Measurements from ENCODE around the gene CFAP251. TPM values are rescaled to one million over a fixed set of nuclear protein-coding genes. Genes with fewer than 3 reads are reported as not detected.

Gene CFAP251
- total RNA-seq, 1 experiment from 2014 or later, result 0.81 TPM

DNA sequence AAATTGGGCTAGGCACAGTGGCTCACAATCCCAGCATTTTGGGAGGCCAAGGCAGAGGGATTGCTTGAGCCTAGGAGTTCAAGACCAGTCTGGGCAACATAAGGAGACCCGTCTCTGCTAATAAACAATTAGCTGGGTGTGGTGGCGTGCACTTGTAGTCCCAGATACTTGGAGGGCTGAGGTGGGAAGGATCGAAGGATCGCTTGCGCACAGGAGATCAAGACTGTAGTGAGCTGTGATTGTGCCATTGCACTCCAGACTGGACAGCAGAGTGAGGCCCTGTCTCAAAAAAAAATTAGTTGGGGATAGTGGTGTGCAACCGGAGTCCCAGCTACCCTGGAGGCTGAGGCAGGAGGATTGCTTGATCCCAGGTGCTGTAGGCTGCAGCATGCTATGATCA is 64.6 kb downstream of the CFAP251 start:
- H3K27me3 ChIP-seq (ENCODE audit: insufficient read depth, low read length), result no peaks in the 10 kb centered on the region
- H2BK12ac ChIP-seq (ENCODE audit: insufficient read length, low read depth, low read length), result no peak overlapping the region
- H3K9me3 ChIP-seq (ENCODE audit: control insufficient read depth, low read depth, low read length), result no peaks in the 10 kb centered on the region
- no peaks in the 10 kb centered on the region for H3K23me2 ChIP-seq (ENCODE audit: insufficient read length, low read depth, low read length, poor library complexity, severe bottlenecking)
- H2BK5ac ChIP-seq (ENCODE audit: insufficient read length, low read length), result no peak overlapping the region
- H3K27ac Mint-ChIP-seq, result no peak overlapping the region; a peak in 1 of 7 replicates
- no peak overlapping the region for H2BK120ac ChIP-seq (ENCODE audit: low read depth, low read length, poor library complexity, severe bottlenecking)
- no peak overlapping the region for H2BK15ac ChIP-seq (ENCODE audit: low read depth, low read length)
- H4K5ac ChIP-seq (ENCODE audit: insufficient read length, low read depth, low read length), result no peak overlapping the region
- no peak overlapping the region for H3K27ac ChIP-seq (ENCODE audit: insufficient read length, low read depth, low read length)
- no peak overlapping the region for H3K14ac ChIP-seq (ENCODE audit: insufficient read depth, low read length)
- no peaks in the 10 kb centered on the region for H3K27me3 Mint-ChIP-seq (ENCODE audit: low read depth)
- no peak for DNase-seq
- H4K91ac ChIP-seq (ENCODE audit: insufficient read length, low read depth, low read length), result no peak overlapping the region
- no peak overlapping the region for H3K9ac ChIP-seq (ENCODE audit: extremely low read depth, insufficient read length, low read length)
- no peak overlapping the region for H4K8ac ChIP-seq (replicated peaks; ENCODE audit: insufficient read length, low read depth, low read length)
- no peaks in the 10 kb centered on the region for H4K20me1 ChIP-seq (ENCODE audit: control insufficient read depth, insufficient read depth, insufficient read length)
- peaks cover 5 to 7% of the 10 kb centered on the region in 2 experiments for H3K4me1 Mint-ChIP-seq
- TF ChIP-seq CTCF (conservative IDR thresholded peaks at IDR 0.05), result no peak
- WGBS (ENCODE audit: extremely low coverage, insufficient read length, low lambda C conversion rate), result no CpG with 5 or more reads among the region's 6 CpGs
- no peak overlapping the region for H3K4me2 ChIP-seq (ENCODE audit: insufficient read depth, insufficient read length, low read length)
- no peak overlapping the region for H3K18ac ChIP-seq (ENCODE audit: insufficient read length, low read depth, low read length)
- no peak overlapping the region for H3K56ac ChIP-seq (ENCODE audit: insufficient read length, low read depth, low read length)
- H3K36me3 Mint-ChIP-seq (ENCODE audit: insufficient read depth in 1 of 3, low read depth in 3 of 3), result no peaks in the 10 kb centered on the region
- no peak overlapping the region for H2AFZ ChIP-seq (ENCODE audit: low read length)
- H3K23ac ChIP-seq (ENCODE audit: insufficient read length, low read depth, low read length), result no peak overlapping the region
- H3K4ac ChIP-seq (ENCODE audit: low read depth, low read length), result no peak overlapping the region
- no peak overlapping the region for H3T11ph ChIP-seq (ENCODE audit: low read length)
- H3K79me2 ChIP-seq (ENCODE audit: insufficient read depth, low read length), result no peaks in the 10 kb centered on the region
- H2BK20ac ChIP-seq (ENCODE audit: low read depth, low read length, poor library complexity, severe bottlenecking), result no peak overlapping the region
- H2AK5ac ChIP-seq (ENCODE audit: insufficient read length, low read length), result no peak overlapping the region
- no peaks in the 10 kb centered on the region for H3K79me1 ChIP-seq (ENCODE audit: insufficient read depth, low read depth, low read length, poor library complexity, severe bottlenecking)
- H3K9me3 Mint-ChIP-seq, result no peaks in the 10 kb centered on the region
- H3K4me3 Mint-ChIP-seq, result no peak overlapping the region
- H3K4me1 ChIP-seq (ENCODE audit: insufficient read depth, low read length), result no peaks in the 10 kb centered on the region; the same call in 1 of the 2 replicates

Measured in H9 (cell line).